SK-N-MC (cell line): ENCODE measurements around the gene TMEM117.
"Not testable (repeated sequence)": the region's sequence is repeated elsewhere in the genome, so short reads cannot be mapped to it uniquely, and the experiment has no call there.

Source experiments
- DNase-seq: peaks from one replicate; pipeline ENCODE4 v3.0.0-alpha.2; 2011; ENCODE audit warnings: low read depth, low spot score
- H3K27ac ChIP-seq: fragments of 200-600 bp; sonication (generic); 2 replicates; pipeline ENCODE4 v1.5.1; 2016; ENCODE audit warnings: mixed run types
- H3K36me3 ChIP-seq: fragments of 200-600 bp; sonication (generic); 2 replicates; pipeline ENCODE4 v1.6.1; 2017; ENCODE audit warnings: antibody characterized with exemption, low read length, mixed read lengths; ENCODE audit not compliant: insufficient read depth
- H3K4me3 ChIP-seq: fragments of 200-600 bp; sonication (generic); 2 replicates; pipeline ENCODE4 v1.5.1; 2016
- H3K9ac ChIP-seq: fragments of 200-600 bp; sonication (generic); 2 replicates; pipeline ENCODE4 v1.8.0; 2017; ENCODE audit warnings: mixed run types, mixed read lengths; ENCODE audit not compliant: insufficient read length
- H3K9me3 ChIP-seq: fragments of 200-600 bp; sonication (generic); 2 replicates; pipeline ENCODE4 v1.6.1; 2017; ENCODE audit warnings: low read depth, mild to moderate bottlenecking, antibody characterized with exemption, low read length, moderate library complexity, mixed read lengths
- EZH2 ChIP-seq: fragments of 200-600 bp; sonication (generic); IDR thresholded peaks from one replicate; pipeline ENCODE4 v1.6.1; 2017; ENCODE audit warnings: antibody characterized with exemption
- FOXP2 ChIP-seq: optimal IDR thresholded peaks from 2 replicates; pipeline ENCODE3; 2011; ENCODE audit warnings: mild to moderate bottlenecking, moderate library complexity; ENCODE audit not compliant: insufficient read depth; ENCODE audit errors: extremely low read length, control extremely low read depth
- POLR2AphosphoS5 ChIP-seq: IDR thresholded peaks from 2 replicates; pipeline ENCODE4 v1.6.1; 2012; ENCODE audit warnings: mild to moderate bottlenecking, low read depth, low read length, borderline replicate concordance

TMEM117 gene

GRCh38 chr12:44029194-44029593 lies 193.3 kb downstream of the TMEM117 start:
- no peak overlapping the region for H3K27ac ChIP-seq
- TF ChIP-seq FOXP2: no peak
- no peaks in the 10 kb centered on the region for H3K36me3 ChIP-seq
- no peak for DNase-seq
- H3K9me3 ChIP-seq: 0 out of 2 replicates have a peak, but pooled peaks cover 2% of the 10 kb centered on the region
- no peak overlapping the region for H3K9ac ChIP-seq
- no peak overlapping the region for H3K4me3 ChIP-seq

GRCh38 chr12:44031472-44032185 lies 195.7 kb downstream of the TMEM117 start:
- H3K27ac ChIP-seq: no peak overlapping the region
- no peak overlapping the region for H3K4me3 ChIP-seq
- H3K9ac ChIP-seq: no peak overlapping the region
- DNase-seq: no peak
- TF ChIP-seq EZH2 (no peak), POLR2AphosphoS5 (no peak), FOXP2 (no peak)
- H3K9me3 ChIP-seq: 0 out of 2 replicates have a peak, but pooled peaks cover 2% of the 10 kb centered on the region
- no peaks in the 10 kb centered on the region for H3K36me3 ChIP-seq

- DNase-seq: no peak
- Histone ChIP-seq H3K36me3 (no peaks in the 10 kb centered on the region), H3K4me3 (no peak overlapping the region), H3K9ac (no peak overlapping the region), H3K9me3 (0 out of 2 replicates have a peak, but pooled peaks cover 2% of the 10 kb centered on the region), H3K27ac (no peak overlapping the region)
- TF ChIP-seq POLR2AphosphoS5 (no peak), EZH2 (no peak), FOXP2 (no peak)
Measured at GRCh38 chr12:44034906-44035305, 199.0 kb downstream of the TMEM117 start.

- no peak overlapping the region for H3K4me3 ChIP-seq
- H3K9ac ChIP-seq: no peak overlapping the region
- no peaks in the 10 kb centered on the region for H3K36me3 ChIP-seq
- no peaks in the 10 kb centered on the region for H3K9me3 ChIP-seq
- no peak overlapping the region for H3K27ac ChIP-seq
- no peak for DNase-seq
- TF ChIP-seq FOXP2 (no peak), POLR2AphosphoS5 (no peak), EZH2 (no peak)
Measured at GRCh38 chr12:44036875-44037443, 201.1 kb downstream of the TMEM117 start.

DNA sequence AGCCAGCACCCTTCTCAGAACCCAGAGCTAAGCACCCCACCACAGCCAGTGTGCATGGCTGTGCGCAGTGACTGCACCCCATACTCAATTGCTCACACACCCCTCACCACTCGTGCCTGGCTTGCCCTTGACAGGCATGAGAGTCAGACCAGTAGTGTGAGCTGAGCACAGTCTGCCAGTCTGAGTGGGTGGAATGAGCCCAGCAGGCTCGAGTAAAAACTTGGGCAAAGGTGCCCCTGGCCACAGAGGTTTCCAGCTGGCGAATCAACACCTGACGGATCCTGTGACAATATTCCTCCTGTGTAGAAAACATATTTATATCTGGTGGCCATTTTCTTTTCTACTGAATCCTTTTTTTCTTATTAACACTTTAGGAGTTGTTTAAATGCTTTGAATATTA lies 202.5 kb downstream of the TMEM117 start:
- Histone ChIP-seq H3K4me3 (no peak overlapping the region), H3K27ac (no peak overlapping the region), H3K9ac (no peak overlapping the region), H3K9me3 (no peaks in the 10 kb centered on the region), H3K36me3 (no peaks in the 10 kb centered on the region)
- no peak for DNase-seq
- no peak for TF ChIP-seq POLR2AphosphoS5
- no peak for TF ChIP-seq EZH2
- no peak for TF ChIP-seq FOXP2

DNA sequence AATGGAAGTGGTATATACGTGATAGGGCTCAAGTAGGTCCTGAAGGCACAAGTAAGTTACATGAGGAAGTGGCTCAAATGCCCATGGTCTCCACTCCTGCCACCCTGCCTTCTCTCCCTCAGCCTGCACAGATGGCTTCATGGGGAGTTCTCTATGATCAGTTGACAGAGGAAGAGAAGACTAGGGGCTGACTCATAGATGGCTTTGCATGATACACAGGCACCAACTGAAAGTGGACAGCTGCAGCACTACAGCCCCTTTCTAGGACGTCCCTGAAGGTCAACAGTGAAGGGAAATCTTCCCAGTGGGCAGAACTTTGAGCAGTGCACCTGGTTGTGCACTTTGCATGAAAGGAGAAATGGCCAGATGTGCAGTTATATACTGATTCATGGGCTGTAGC lies 208.6 kb downstream of the TMEM117 start:
- H3K36me3 ChIP-seq, H3K27ac ChIP-seq, H3K9me3 ChIP-seq, H3K9ac ChIP-seq, H3K4me3 ChIP-seq, DNase-seq: not testable (repeated sequence)

GRCh38 chr12:44046732-44047417 lies 211.0 kb downstream of the TMEM117 start:
- H3K9ac ChIP-seq: no peak overlapping the region
- H3K4me3 ChIP-seq: no peak overlapping the region
- DNase-seq: no peak
- H3K36me3 ChIP-seq: no peaks in the 10 kb centered on the region
- no peaks in the 10 kb centered on the region for H3K9me3 ChIP-seq
- no peak overlapping the region for H3K27ac ChIP-seq
- no peak for TF ChIP-seq FOXP2
- TF ChIP-seq POLR2AphosphoS5: no peak
- TF ChIP-seq EZH2: no peak

- no peaks in the 10 kb centered on the region for H3K9me3 ChIP-seq
- H3K9ac ChIP-seq: no peak overlapping the region
- no peak for DNase-seq
- H3K27ac ChIP-seq: no peak overlapping the region
- H3K4me3 ChIP-seq: no peak overlapping the region
- no peaks in the 10 kb centered on the region for H3K36me3 ChIP-seq
- TF ChIP-seq POLR2AphosphoS5 (no peak), FOXP2 (no peak), EZH2 (no peak)
Measured at GRCh38 chr12:44052554-44052953, 216.7 kb downstream of the TMEM117 start.

- no peaks in the 10 kb centered on the region for H3K36me3 ChIP-seq
- H3K9ac ChIP-seq: no peak overlapping the region
- no peak overlapping the region for H3K4me3 ChIP-seq
- no peak overlapping the region for H3K27ac ChIP-seq
- no peak for DNase-seq
- H3K9me3 ChIP-seq: no peaks in the 10 kb centered on the region
- TF ChIP-seq FOXP2: no peak
- no peak for TF ChIP-seq EZH2
- no peak for TF ChIP-seq POLR2AphosphoS5
Measured at GRCh38 chr12:44053549-44054127, 217.8 kb downstream of the TMEM117 start.
